HepG2 (cell line): ENCODE results near the gene RIPPLY2. TPM values are rescaled to one million over a fixed set of nuclear protein-coding genes. Genes with fewer than 3 reads are reported as not detected.
A peak's percentile ranks its signal among the peaks of the same experiment; 100 is the strongest.

Experiments
- ATAC-seq: fragments of 200-7000 bp; cut with Tn5 transposase; 3 replicates; pipeline ENCODE4 v1.9.1; 2020; ENCODE audit warnings: mild to moderate bottlenecking, moderate library complexity
- BruUV-seq: library from RNA; stranded (reverse); fragments of 400-500 nt; replicated peaks from 2 replicates; lab custom pipeline; 2021; lab: Mats Ljungman, UMichigan
- CTCF ChIA-PET: fragments of 300-600 bp; formaldehyde crosslinking; extraction: SDS; loops from one replicate; lab custom pipeline; 2021; ENCODE audit warnings: low total read pairs, inconsistent platforms, low intra/inter-chr PET ratio; lab: Yijun Ruan, JAX
- POLR2A ChIA-PET: fragments of 350-600 bp; sonication (Branson Sonifier 250); formaldehyde crosslinking; loops from one replicate; lab custom pipeline; 2020; ENCODE audit warnings: antibody characterized with exemption, inconsistent platforms; lab: Yijun Ruan, JAX
- DNase-seq: peaks from one replicate; pipeline ENCODE4 v3.0.0-alpha.2; 2015; ENCODE audit warnings: low spot score
- FAIRE-seq: peaks from 3 replicates; lab custom pipeline; 2011; peaks lifted over from hg19 to GRCh38; lab: Jason Lieb, UNC
- H2AFZ ChIP-seq: one replicate; pipeline ENCODE4 v1.6.1; 2011; ENCODE audit warnings: low read length, inconsistent platforms
- H3K27ac ChIP-seq: fragments of 300-600 bp; 3 replicates; pipeline ENCODE4 v1.8.0; 2011; ENCODE audit warnings: mixed run types, mild to moderate bottlenecking, mixed read lengths, low read length, inconsistent platforms; ENCODE audit not compliant: insufficient read depth; ENCODE audit errors: extremely low read length
- H3K27me3 ChIP-seq, 2 experiments: fragments of 200-600 bp in 1 of 2; 2 replicates in 1 of 2; 3 replicates in 1 of 2; pipeline versions ENCODE4 v1.6.0 to v1.8.0; 2011; ENCODE audit warnings: low read length in 2 of 2, mild to moderate bottlenecking in 2 of 2, moderate library complexity in 2 of 2, inconsistent platforms in 1 of 2; ENCODE audit not compliant: insufficient read depth in 2 of 2, control insufficient read depth in 1 of 2
- H3K36me3 ChIP-seq, 2 experiments: fragments of 200-600 bp in 1 of 2; replicated peaks in 1 of 2; 2 replicates in 1 of 2; 3 replicates in 1 of 2; pipeline versions ENCODE4 v1.5.1 to v1.8.0; 2011; ENCODE audit warnings: low read length in 2 of 2, inconsistent platforms in 1 of 2; ENCODE audit not compliant: insufficient read depth in 2 of 2, control insufficient read depth in 1 of 2
- H3K4me1 ChIP-seq: 2 replicates; pipeline ENCODE4 v1.5.1; 2012; ENCODE audit warnings: low read length, inconsistent platforms; ENCODE audit not compliant: insufficient read depth
- H3K4me2 ChIP-seq: 2 replicates; pipeline ENCODE4 v1.6.0; 2011; ENCODE audit warnings: low read depth, low read length, inconsistent platforms
- H3K4me3 ChIP-seq, 3 experiments: fragments of 200-600 bp in 1 of 3; sonication (generic), shearing (Covaris generic) in 1 of 3; replicated peaks in 1 of 3; 2 replicates each; pipeline ENCODE4 v1.5.1; 2011 to 2016; ENCODE audit warnings: low read length in 3 of 3, inconsistent platforms in 2 of 3, low read depth in 2 of 3, mild to moderate bottlenecking in 2 of 3, control low read depth in 1 of 3, mixed read lengths in 1 of 3; ENCODE audit not compliant: insufficient read depth in 1 of 3
- H3K79me2 ChIP-seq: one replicate; pipeline ENCODE4 v1.6.1; 2011; ENCODE audit warnings: low read length, inconsistent platforms; ENCODE audit not compliant: insufficient read depth
- H3K9ac ChIP-seq: 2 replicates; pipeline ENCODE4 v1.6.0; 2011; ENCODE audit warnings: mild to moderate bottlenecking, low read depth, low read length, inconsistent platforms; ENCODE audit not compliant: insufficient read depth
- H3K9me3 ChIP-seq: 2 replicates; pipeline ENCODE4 v1.5.1; 2012; ENCODE audit warnings: mild to moderate bottlenecking, low read length
- H4K20me1 ChIP-seq: 2 replicates; pipeline ENCODE4 v1.6.0; 2011; ENCODE audit warnings: inconsistent platforms, mild to moderate bottlenecking, low read length, moderate library complexity; ENCODE audit not compliant: insufficient read depth
- ARID3A ChIP-seq: IDR thresholded peaks from 2 replicates; pipeline ENCODE4 v1.6.1; 2012; ENCODE audit warnings: low read depth, low read length, improper control_type of control experiment
- ARID4A ChIP-seq: sonication (generic); formaldehyde crosslinking; IDR thresholded peaks from 2 replicates; pipeline ENCODE4 v1.5.0; 2020; ENCODE audit warnings: mild to moderate bottlenecking, missing genetic modification reagents, borderline replicate concordance
- ARID5B ChIP-seq: IDR thresholded peaks from 2 replicates; pipeline ENCODE4 v1.4.0; 2020; ENCODE audit warnings: mild to moderate bottlenecking, missing genetic modification reagents
- ELF3 ChIP-seq: IDR thresholded peaks from 2 replicates; pipeline ENCODE4 v1.6.1; 2016; ENCODE audit warnings: missing genetic modification reagents, missing compliant biosample characterization
- FOXK1 ChIP-seq: sonication (generic); formaldehyde crosslinking; IDR thresholded peaks from 2 replicates; pipeline ENCODE4 v1.4.0; 2020; ENCODE audit warnings: low read depth, missing genetic modification reagents, borderline replicate concordance
- MIXL1 ChIP-seq: IDR thresholded peaks from 2 replicates; pipeline ENCODE4 v1.6.1; 2016
- MXD3 ChIP-seq: IDR thresholded peaks from 2 replicates; pipeline ENCODE4 v1.6.1; 2016; ENCODE audit warnings: mild to moderate bottlenecking, missing biosample characterization, missing genetic modification reagents
- NFRKB ChIP-seq: fragments of 450-650 bp; IDR thresholded peaks from 2 replicates; pipeline ENCODE4 v1.6.1; 2017
- RAD21 ChIP-seq: fragments of 450-650 bp; formaldehyde crosslinking; IDR thresholded peaks from 2 replicates; pipeline ENCODE4 v1.5.0; 2020; ENCODE audit warnings: mild to moderate bottlenecking
- SMC3 ChIP-seq: IDR thresholded peaks from 2 replicates; pipeline ENCODE4 v1.6.1; 2011; ENCODE audit warnings: low read length, improper control_type of control experiment
- ZMAT3 ChIP-seq: sonication (generic); formaldehyde crosslinking; conservative IDR thresholded peaks from 2 replicates; pipeline ENCODE4 v1.7.0; 2021; ENCODE audit warnings: missing genetic modification reagents
- ZNF17 ChIP-seq: sonication (generic); formaldehyde crosslinking; IDR thresholded peaks from 2 replicates; pipeline ENCODE4 v1.5.0; 2020; ENCODE audit warnings: mild to moderate bottlenecking, missing genetic modification reagents
- ZNF282 ChIP-seq: fragments of 450-650 bp; IDR thresholded peaks from 2 replicates; pipeline ENCODE4 v1.6.1; 2018; ENCODE audit not compliant: partially characterized antibody
- ZNF567 ChIP-seq: sonication (generic); formaldehyde crosslinking; IDR thresholded peaks from 2 replicates; pipeline ENCODE4 v1.8.1; 2023; ENCODE audit warnings: mild to moderate bottlenecking, missing genetic modification reagents, borderline replicate concordance
- whole genome bisulfite sequencing: methylation state at CpG from one replicate; pipeline ENCODE4 v1.1.6; 2017; ENCODE audit warnings: low lambda C conversion rate; 5-methylcytosine and 5-hydroxymethylcytosine counted together
- in situ Hi-C: cut with HindIII; loops from 2 replicates; pipeline ENCODE4 v1.10.0; 2017; ENCODE audit warnings: low pct_unique_long_range_greater_than_20kb; ENCODE audit not compliant: extremely low pct_ligation_motif_present
- intact Hi-C: fragments of 100-400 bp; cut with micrococcal nuclease; formaldehyde crosslinking; loops from one replicate; pipeline ENCODE4 v1.10.0; 2022; ENCODE audit not compliant: unreplicated experiment
- polyA plus RNA-seq, 8 experiments: library from polyadenylated mRNA; depleted of rRNA in 3 of 8; stranded (reverse) in 7 of 8; unstranded in 1 of 8; fragments of >200 nt; fragmentation: Illumina TruSeq in 4 of 8; extraction: Trizol in 4 of 8; gene quantifications; 2 replicates each; pipeline versions ENCODE4 v1.2.1 to v1.2.3, GENCODE V29; 2011 to 2016; ENCODE audit warnings: low read depth in 4 of 8, missing spikeins in 1 of 8, mixed read lengths in 1 of 8; ENCODE audit not compliant: insufficient read depth in 1 of 8
- total RNA-seq, 5 experiments: library from RNA; depleted of rRNA; stranded (reverse); fragments of >200 nt; fragmentation: Illumina TruSeq; extraction: Trizol; gene quantifications; 2 replicates each; pipeline ENCODE4 v1.2.3, GENCODE V29; 2016; ENCODE audit warnings: low read depth in 1 of 5

Gene RIPPLY2
- total and polyA plus RNA-seq, 2 of the 13 experiments (the other 11 are each of a cell fraction or from before 2014, with no cell fraction given) = not detected

- Histone ChIP-seq H3K9ac (no peak overlapping the region), H3K4me1 (peaks cover 4% of the 10 kb centered on the region), H3K4me2 (no peak overlapping the region), H2AFZ (no peak overlapping the region), H3K79me2 (peaks cover 1% of the 10 kb centered on the region), H3K36me3 (no peaks in the 10 kb centered on the region), H3K9me3 (no peaks in the 10 kb centered on the region), H3K27me3 (no peaks in the 10 kb centered on the region), H4K20me1 (peaks cover 4% of the 10 kb centered on the region; the same call in 1 of the 2 replicates), H3K27ac (no peak overlapping the region), H3K4me3 (no peak overlapping the region)
- peak; percentile 27 for DNase-seq
- no TSS peak for BruUV-seq
- ChIA-PET CTCF (interaction anchor here (1.3 to 2.9 kb wide), 4 partner anchors 336 to 1083 kb away, joined by 4 to 30 read pairs (median 8); partner anchors contain the start of gene CEP162), POLR2A (no interaction called here)
- FAIRE-seq = peak; percentile 83
- ATAC-seq = peak; percentile 55; the same call in 2 of the 3 replicates
- WGBS = 25% methylated on average over 4 of the region's 4 CpGs
- intact Hi-C loops = loop anchor here (1.0 to 10.0 kb wide), 5 partner anchors 170 to 1440 kb away; no protein-coding TSS in a partner anchor
- in situ Hi-C loops = no loop called here
- TF ChIP-seq SMC3 = peak; percentile 85
- 0 out of 2 replicates have a peak, but pooled peaks have one; percentile 19 for TF ChIP-seq ARID5B (CRISPR knock-in tag)
- peak; percentile 64 for TF ChIP-seq RAD21
- peak; percentile 38; the same call in 1 of the 2 replicates for TF ChIP-seq ARID3A
- no peak for TF ChIP-seq ZNF17 (CRISPR knock-in tag)
- no peak for TF ChIP-seq FOXK1 (CRISPR knock-in tag)
- no peak for TF ChIP-seq MXD3 (CRISPR knock-in tag)
- TF ChIP-seq NFRKB = no peak
- no peak for TF ChIP-seq ZNF567 (CRISPR knock-in tag)
- 0 out of 2 replicates have a peak, but pooled peaks have one; percentile 35 for TF ChIP-seq ELF3 (CRISPR knock-in tag)
- TF ChIP-seq ZMAT3 = no peak
- no peak for TF ChIP-seq ZNF282
- TF ChIP-seq ARID4A (CRISPR knock-in tag) = no peak
- TF ChIP-seq MIXL1 (CRISPR knock-in tag) = peak; percentile 70
Measured at GRCh38 chr6:83884523-83884922, 31.4 kb downstream of the RIPPLY2 start.
